Epithelial cell of esophagus (primary cell): ENCODE data around the gene LELP1.

Experiments
- DNase-seq: peaks from one replicate; pipeline ENCODE4 v3.0.0; 2010; ENCODE audit warnings: low read depth
- H3K4me3 ChIP-seq: 2 replicates; pipeline ENCODE4 v1.5.1; 2011; ENCODE audit warnings: mild to moderate bottlenecking, low read length, control low read depth
- CTCF ChIP-seq: IDR thresholded peaks from 2 replicates; pipeline ENCODE4 v1.5.1; 2011; ENCODE audit warnings: low read depth, mild to moderate bottlenecking, low read length, control low read depth, inconsistent platforms; ENCODE audit not compliant: insufficient read depth; ENCODE audit errors: missing control alignments

Gene LELP1

GRCh38 chr1:153242160-153242559, 38.9 kb downstream of the LELP1 start:
- no peak for DNase-seq
- no peak overlapping the region for H3K4me3 ChIP-seq
- TF ChIP-seq CTCF, result no peak

- H3K4me3 ChIP-seq, result no peak overlapping the region
- TF ChIP-seq CTCF, result no peak
- no peak for DNase-seq
These were observed 42.2 kb downstream of the LELP1 start for GRCh38 chr1:153245466-153245865.

GRCh38 chr1:153246018-153246417, 42.8 kb downstream of the LELP1 start:
- H3K4me3 ChIP-seq, result no peak overlapping the region
- TF ChIP-seq CTCF, result no peak
- DNase-seq, result no peak

- no peak for DNase-seq
- TF ChIP-seq CTCF, result no peak
These were observed 43.6 kb downstream of the LELP1 start for GRCh38 chr1:153246825-153247224.

GRCh38 chr1:153248176-153248879, 45.1 kb downstream of the LELP1 start:
- no peak for DNase-seq

More at GRCh38 chr1:153246825-153247224, 43.6 kb downstream of the LELP1 start:
- no peak overlapping the region for H3K4me3 ChIP-seq

GRCh38 chr1:153250166-153250565, 46.9 kb downstream of the LELP1 start:
- DNase-seq, result no peak
- no peak for TF ChIP-seq CTCF
- H3K4me3 ChIP-seq, result no peak overlapping the region

More at GRCh38 chr1:153248176-153248879, 45.1 kb downstream of the LELP1 start:
- H3K4me3 ChIP-seq, result no peak overlapping the region
- no peak for TF ChIP-seq CTCF

GRCh38 chr1:153251087-153251486, 47.9 kb downstream of the LELP1 start:
- no peak overlapping the region for H3K4me3 ChIP-seq
- TF ChIP-seq CTCF, result no peak
- no peak for DNase-seq
